Mammary epithelial cell (primary cell): Measurements from ENCODE around the gene FAM210A.

Experiments
- EZH2 ChIP-seq: IDR thresholded peaks from 2 replicates; pipeline ENCODE4 v1.6.1; 2012; ENCODE audit warnings: low read length, inconsistent platforms, borderline replicate concordance
- TF ChIP-seq, protein P1 (sequence below), 2 donors: IDR thresholded peaks in 1 of 2; conservative IDR thresholded peaks in 1 of 2; 2 replicates each; pipeline ENCODE4 v1.5.1; 2011 to 2012; ENCODE audit warnings: inconsistent platforms in 2 of 2, low read length in 2 of 2, mild to moderate bottlenecking in 2 of 2, control low read depth in 1 of 2, low read depth in 1 of 2; ENCODE audit not compliant: insufficient read depth in 1 of 2; ENCODE audit errors: extremely low read depth in 1 of 2

DNA sequence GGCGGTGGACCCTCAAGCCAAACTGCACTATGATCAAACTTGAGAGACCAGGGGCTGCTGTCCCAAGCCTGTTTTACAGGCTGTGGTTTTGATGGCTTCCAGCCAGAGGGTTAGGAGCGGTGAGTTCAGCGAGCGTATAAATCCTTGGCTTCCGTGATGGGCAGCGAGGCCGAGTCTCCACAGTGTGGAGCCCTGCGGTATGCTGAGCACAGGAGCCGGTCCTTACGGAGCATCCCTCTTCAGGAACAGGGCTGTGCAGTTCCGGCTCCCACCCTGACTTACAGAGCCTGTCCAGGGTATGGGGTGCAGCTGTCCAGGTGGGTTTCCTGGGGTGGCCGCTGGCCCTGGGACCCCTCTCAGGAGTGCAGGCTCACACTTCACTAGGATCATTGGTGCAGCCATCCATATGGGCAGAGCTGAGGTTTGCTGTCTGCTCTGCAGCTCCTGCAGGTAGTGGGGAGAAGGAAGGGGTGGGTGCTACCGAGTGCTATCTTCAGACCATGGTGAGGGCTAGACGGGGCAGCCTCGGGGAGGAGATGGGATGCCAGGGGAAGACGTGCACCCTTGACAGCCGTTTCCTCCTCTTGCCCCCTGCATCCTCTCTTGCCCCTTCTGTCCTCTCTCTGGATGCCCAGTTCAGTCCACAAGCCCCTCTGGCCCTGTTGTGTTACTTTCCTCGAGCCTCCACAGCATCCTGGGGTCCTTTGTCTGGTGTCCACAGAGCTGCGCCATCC lies 104.3 kb downstream of the FAM210A start:
- TF ChIP-seq, protein P1, sequence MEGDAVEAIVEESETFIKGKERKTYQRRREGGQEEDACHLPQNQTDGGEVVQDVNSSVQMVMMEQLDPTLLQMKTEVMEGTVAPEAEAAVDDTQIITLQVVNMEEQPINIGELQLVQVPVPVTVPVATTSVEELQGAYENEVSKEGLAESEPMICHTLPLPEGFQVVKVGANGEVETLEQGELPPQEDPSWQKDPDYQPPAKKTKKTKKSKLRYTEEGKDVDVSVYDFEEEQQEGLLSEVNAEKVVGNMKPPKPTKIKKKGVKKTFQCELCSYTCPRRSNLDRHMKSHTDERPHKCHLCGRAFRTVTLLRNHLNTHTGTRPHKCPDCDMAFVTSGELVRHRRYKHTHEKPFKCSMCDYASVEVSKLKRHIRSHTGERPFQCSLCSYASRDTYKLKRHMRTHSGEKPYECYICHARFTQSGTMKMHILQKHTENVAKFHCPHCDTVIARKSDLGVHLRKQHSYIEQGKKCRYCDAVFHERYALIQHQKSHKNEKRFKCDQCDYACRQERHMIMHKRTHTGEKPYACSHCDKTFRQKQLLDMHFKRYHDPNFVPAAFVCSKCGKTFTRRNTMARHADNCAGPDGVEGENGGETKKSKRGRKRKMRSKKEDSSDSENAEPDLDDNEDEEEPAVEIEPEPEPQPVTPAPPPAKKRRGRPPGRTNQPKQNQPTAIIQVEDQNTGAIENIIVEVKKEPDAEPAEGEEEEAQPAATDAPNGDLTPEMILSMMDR (conservative IDR thresholded peaks at IDR 0.05 in 1 of 2, IDR thresholded peaks at IDR 0.05 in 1 of 2; ENCODE audit: extremely low read depth in 1 of 2, insufficient read depth in 1 of 2, low read depth in 1 of 2, low read length in 2 of 2) = no peak
- no peak for TF ChIP-seq EZH2
